Peyer's patch (tissue), 4 donors: Measurements from ENCODE around the gene TBPL2. TPM values are rescaled to one million over a fixed set of nuclear protein-coding genes. Genes with fewer than 3 reads are reported as not detected.
"Not testable (repeated sequence)": the region's sequence is repeated elsewhere in the genome, so short reads cannot be mapped to it uniquely, and the experiment has no call there.

Experiments
- DNase-seq, 3 donors: peaks; one replicate each; pipeline ENCODE4 v3.0.0-alpha.2; 2017 to 2019
- H3K27ac ChIP-seq, 4 donors: fragments of 200-600 bp; sonication (generic); one replicate each; pipeline ENCODE4 v1.5.1; 2016 to 2019
- H3K27me3 ChIP-seq, 2 donors: fragments of 200-600 bp; sonication (generic); one replicate each; pipeline ENCODE4 v1.5.1; 2019
- H3K36me3 ChIP-seq, 3 donors: fragments of 200-600 bp; sonication (generic); one replicate each; pipeline ENCODE4 v1.5.1; 2016 to 2019
- H3K4me1 ChIP-seq, 4 donors: fragments of 200-600 bp; sonication (generic); one replicate each; pipeline ENCODE4 v1.5.1; 2016 to 2019
- H3K4me3 ChIP-seq, 4 donors: fragments of 200-600 bp; sonication (generic); 1 replicate in 3 of 4; 2 replicates in 1 of 4; pipeline ENCODE4 v1.5.1; 2016 to 2019; ENCODE audit warnings: mild to moderate bottlenecking in 1 of 4
- H3K9me3 ChIP-seq, 4 donors: fragments of 200-600 bp; sonication (generic); one replicate each; pipeline ENCODE4 v1.5.1; 2016 to 2019; ENCODE audit warnings: mild to moderate bottlenecking in 1 of 4
- POLR2A ChIP-seq, 2 donors: fragments of 450-650 bp; IDR thresholded peaks; one replicate each; pipeline ENCODE4 v1.5.1; 2017; ENCODE audit warnings: antibody characterized with exemption in 2 of 2, mild to moderate bottlenecking in 2 of 2, moderate library complexity in 2 of 2
- total RNA-seq, 4 donors: library from RNA; depleted of rRNA; stranded (reverse); fragments of >200 nt; gene quantifications; one replicate each; pipeline ENCODE4 v1.1.0, GENCODE V29; 2016
- TF ChIP-seq, protein P1 (sequence below), 6 experiments: fragments of 450-650 bp in 4 of 6; fragments of 200-600 bp in 2 of 6; sonication (generic) in 1 of 6; IDR thresholded peaks; one replicate each; pipeline ENCODE4 v1.5.1; 2017 to 2019; ENCODE audit warnings: antibody characterized with exemption in 6 of 6, mild to moderate bottlenecking in 3 of 6, moderate library complexity in 1 of 6

The TBPL2 gene
- total RNA-seq: not detected

DNA sequence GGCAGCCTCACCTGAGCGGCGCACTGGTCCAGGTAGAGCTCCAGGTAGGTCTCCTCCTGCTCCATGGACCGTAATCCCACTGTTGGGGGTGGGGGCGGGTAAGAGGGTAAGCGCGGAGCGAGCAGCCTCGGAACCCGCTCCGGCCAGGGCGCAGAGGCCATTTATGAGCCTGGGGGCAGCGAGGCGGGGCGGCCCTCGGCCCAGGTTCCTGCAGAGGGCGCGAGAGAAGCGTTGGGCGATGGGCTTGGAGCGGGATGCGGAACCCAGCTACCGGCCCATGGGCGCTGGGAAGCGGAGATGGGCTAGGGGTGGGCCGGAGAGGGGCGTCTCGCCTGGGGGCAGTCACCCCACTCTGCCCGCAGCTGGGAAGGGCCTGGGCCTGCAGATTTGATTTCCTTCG, at the start of gene TBPL2:
Gene TBPL2 (minus strand): TSS at position 232 of the 400 bp plus-strand sequence. CDS start 167 bp downstream, at position 65.
- H3K4me3 ChIP-seq: no peak within 1 kb of the TSS
- H3K9me3 ChIP-seq: no peaks in the 10 kb centered on the region
- H3K27ac ChIP-seq: no peak within 1 kb of the TSS
- no peaks in the 10 kb centered on the region for H3K36me3 ChIP-seq
- TF ChIP-seq, protein P1, sequence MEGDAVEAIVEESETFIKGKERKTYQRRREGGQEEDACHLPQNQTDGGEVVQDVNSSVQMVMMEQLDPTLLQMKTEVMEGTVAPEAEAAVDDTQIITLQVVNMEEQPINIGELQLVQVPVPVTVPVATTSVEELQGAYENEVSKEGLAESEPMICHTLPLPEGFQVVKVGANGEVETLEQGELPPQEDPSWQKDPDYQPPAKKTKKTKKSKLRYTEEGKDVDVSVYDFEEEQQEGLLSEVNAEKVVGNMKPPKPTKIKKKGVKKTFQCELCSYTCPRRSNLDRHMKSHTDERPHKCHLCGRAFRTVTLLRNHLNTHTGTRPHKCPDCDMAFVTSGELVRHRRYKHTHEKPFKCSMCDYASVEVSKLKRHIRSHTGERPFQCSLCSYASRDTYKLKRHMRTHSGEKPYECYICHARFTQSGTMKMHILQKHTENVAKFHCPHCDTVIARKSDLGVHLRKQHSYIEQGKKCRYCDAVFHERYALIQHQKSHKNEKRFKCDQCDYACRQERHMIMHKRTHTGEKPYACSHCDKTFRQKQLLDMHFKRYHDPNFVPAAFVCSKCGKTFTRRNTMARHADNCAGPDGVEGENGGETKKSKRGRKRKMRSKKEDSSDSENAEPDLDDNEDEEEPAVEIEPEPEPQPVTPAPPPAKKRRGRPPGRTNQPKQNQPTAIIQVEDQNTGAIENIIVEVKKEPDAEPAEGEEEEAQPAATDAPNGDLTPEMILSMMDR (IDR thresholded peaks at IDR 0.05): no peak
- TF ChIP-seq POLR2A (IDR thresholded peaks at IDR 0.05): no peak
- no peaks in the 10 kb centered on the region for H3K4me1 ChIP-seq
- no peaks in the 10 kb centered on the region for H3K27me3 ChIP-seq
- DNase-seq: no peak

DNA sequence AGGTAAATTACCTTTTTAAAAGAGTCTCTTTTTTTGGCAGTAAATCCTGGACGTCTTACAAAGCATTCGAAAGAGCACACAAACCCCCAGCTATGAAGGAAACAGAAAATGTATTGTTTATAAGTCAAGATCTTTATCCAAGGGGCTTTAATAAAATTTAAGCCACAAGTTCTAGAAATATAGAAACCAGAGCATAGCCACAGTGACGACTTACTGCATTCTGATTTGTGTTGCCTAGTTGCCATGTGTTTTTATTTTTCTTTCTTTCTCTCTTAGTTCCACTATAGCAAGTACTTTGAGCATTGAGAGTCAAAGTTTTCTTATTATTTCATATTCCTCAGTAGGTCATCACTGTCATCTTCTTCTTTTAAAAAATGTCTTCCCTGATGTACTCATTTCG, 47.8 kb upstream of the TBPL2 start:
- TF ChIP-seq, protein P1 (IDR thresholded peaks at IDR 0.05): no peak
- TF ChIP-seq POLR2A (IDR thresholded peaks at IDR 0.05): no peak
- Histone ChIP-seq H3K4me1 (no peaks in the 10 kb centered on the region), H3K9me3 (no peaks in the 10 kb centered on the region), H3K27ac (no peak overlapping the region), H3K4me3 (no peak overlapping the region), H3K36me3 (no peaks in the 10 kb centered on the region), H3K27me3 (no peaks in the 10 kb centered on the region)
- DNase-seq: no peak

DNA sequence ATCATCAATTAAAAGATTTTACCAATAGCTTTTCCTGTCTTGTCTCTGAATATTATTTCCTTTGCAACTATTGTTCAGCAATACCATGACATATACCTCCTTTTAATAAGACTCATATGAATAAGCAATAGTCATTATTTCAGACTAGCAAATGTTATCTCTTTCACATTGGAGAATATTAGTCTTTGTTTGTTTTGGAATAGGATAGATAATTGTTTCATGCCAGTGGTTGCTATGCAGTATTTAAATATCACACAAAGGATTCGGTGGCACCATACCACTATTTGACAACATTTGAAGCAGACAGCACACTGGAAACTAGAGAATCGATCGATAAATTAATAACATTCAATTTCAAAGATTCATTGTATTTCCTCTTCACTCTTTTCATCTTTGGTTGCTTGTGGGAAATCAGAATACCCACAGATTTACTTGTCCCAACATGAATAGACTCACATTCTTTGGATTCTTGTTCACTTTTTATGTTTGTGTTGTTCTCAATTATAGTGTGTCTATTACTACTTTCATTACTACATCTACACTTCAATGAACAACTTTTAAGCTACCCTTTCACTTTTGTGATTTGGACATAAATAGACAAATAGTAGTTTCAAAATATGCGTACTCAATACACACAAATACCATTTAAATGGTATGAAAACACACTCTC, 42.7 kb upstream of the TBPL2 start:
- no peak for DNase-seq
- no peak for TF ChIP-seq POLR2A (IDR thresholded peaks at IDR 0.05)
- TF ChIP-seq, protein P1 (IDR thresholded peaks at IDR 0.05): no peak
- no peak overlapping the region for H3K27ac ChIP-seq
- H3K36me3 ChIP-seq: no peaks in the 10 kb centered on the region
- H3K4me1 ChIP-seq: no peaks in the 10 kb centered on the region
- no peak overlapping the region for H3K4me3 ChIP-seq
- no peaks in the 10 kb centered on the region for H3K9me3 ChIP-seq
- H3K27me3 ChIP-seq: no peaks in the 10 kb centered on the region

DNA sequence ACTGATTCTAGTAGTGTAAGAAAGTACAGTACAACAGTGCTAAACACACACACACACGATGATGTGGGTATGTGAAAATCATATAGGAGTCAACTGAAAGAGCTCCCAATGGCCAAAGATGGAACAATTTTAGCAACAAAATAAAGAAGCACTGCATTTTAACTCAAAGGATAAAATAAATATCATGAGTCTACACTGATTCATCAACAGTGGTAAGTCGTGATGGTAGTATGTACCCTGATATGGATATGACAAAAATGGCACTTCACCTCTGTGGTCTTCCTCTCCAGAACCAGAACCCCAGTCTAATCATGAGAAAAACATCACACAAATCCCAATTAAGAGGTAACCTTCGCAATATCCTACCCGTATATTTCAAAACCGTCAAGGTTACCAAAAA, 41.4 kb upstream of the TBPL2 start:
- H3K27ac ChIP-seq: no peak overlapping the region
- no peaks in the 10 kb centered on the region for H3K27me3 ChIP-seq
- no peak overlapping the region for H3K4me3 ChIP-seq
- no peaks in the 10 kb centered on the region for H3K9me3 ChIP-seq
- H3K36me3 ChIP-seq: no peaks in the 10 kb centered on the region
- no peak for DNase-seq
- no peaks in the 10 kb centered on the region for H3K4me1 ChIP-seq
- TF ChIP-seq, protein P1 (IDR thresholded peaks at IDR 0.05): no peak
- no peak for TF ChIP-seq POLR2A (IDR thresholded peaks at IDR 0.05)

DNA sequence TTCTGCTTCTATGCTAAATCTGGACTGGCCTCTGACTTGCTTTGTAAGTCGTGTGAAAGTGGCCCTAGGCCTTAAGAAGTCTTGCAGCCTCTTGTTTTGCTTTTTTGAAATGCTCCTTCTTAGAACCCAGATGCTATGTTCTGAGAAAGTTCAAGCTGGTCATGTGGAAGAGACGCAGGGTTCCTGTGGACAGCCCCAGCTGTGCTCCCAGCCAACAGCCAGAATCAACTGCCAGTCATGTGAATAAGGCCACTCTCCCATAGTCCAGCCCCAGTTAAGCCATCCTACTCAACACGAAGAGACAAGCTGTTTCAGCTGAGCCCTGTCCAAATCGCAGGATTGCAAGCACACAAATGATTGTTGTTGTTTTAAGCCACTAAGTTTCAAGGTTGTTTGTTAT, 37.3 kb upstream of the TBPL2 start:
- no peaks in the 10 kb centered on the region for H3K36me3 ChIP-seq
- H3K4me3 ChIP-seq: no peak overlapping the region
- no peaks in the 10 kb centered on the region for H3K27me3 ChIP-seq
- TF ChIP-seq POLR2A (IDR thresholded peaks at IDR 0.05): no peak
- TF ChIP-seq, protein P1 (IDR thresholded peaks at IDR 0.05): no peak
- no peak overlapping the region for H3K27ac ChIP-seq
- no peaks in the 10 kb centered on the region for H3K4me1 ChIP-seq
- no peaks in the 10 kb centered on the region for H3K9me3 ChIP-seq
- no peak for DNase-seq

DNA sequence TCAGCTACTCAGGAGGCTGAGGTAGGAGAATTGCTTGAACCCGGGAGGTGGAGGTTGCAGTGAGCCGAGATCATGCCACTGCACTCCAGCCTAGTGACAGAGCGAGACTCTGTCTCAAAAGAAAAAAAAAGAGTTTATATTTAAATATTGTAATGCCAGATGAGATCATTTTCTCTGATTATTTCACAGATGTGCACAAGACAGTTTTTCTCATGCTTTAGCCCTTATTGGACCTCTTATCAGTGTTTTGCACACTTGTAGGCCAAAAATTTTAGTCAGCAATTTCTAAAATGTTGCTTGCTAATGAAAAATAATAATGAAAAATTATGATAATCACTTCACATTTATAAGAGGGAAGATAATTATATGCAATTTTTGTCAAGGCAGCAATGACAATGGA, 36.0 kb upstream of the TBPL2 start:
- not testable (repeated sequence) for DNase-seq, H3K4me3 ChIP-seq, H3K9me3 ChIP-seq, H3K36me3 ChIP-seq, H3K4me1 ChIP-seq, H3K27me3 ChIP-seq, H3K27ac ChIP-seq
